ENCODE measurements around the gene DALRD3. TPM values are rescaled to one million over a fixed set of nuclear protein-coding genes. Genes with fewer than 3 reads are reported as not detected.

Gene DALRD3
- polyA plus RNA-seq, 1 experiment = 42.4 TPM

DNA sequence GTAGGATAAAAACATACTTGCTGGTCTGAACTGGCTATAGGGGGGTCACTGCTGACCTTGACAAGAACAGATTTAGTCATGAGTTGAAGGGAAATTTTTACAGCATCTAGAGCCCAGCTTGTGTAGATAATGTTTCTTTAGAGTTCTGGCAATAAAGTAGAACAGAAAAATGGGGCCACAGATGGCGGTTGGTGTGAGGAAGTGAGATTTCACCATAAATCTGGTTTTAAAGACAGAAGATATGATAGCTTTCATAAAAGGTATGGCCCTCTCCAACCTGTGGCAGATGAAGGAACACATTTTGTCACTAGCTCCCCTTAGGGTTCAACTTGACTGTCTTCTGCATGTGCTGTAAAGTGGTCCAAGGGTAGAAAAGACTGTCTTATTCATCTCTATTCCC lies 35.2 kb upstream of the DALRD3 start:
- no peaks in the 10 kb centered on the region for H3K27me3 ChIP-seq (ENCODE audit: control insufficient read depth, insufficient read depth, low read length)
- no peak overlapping the region for H3K4me3 ChIP-seq (ENCODE audit: low read depth, low read length)
- H3K9me3 ChIP-seq (ENCODE audit: control insufficient read depth, insufficient read depth, low read length) = no peaks in the 10 kb centered on the region
- ChIA-PET POLR2A (interaction anchor here (1.4 kb wide), 1 partner anchor 24 kb away, joined by 6 read pairs; the partner anchor contains the start of gene IMPDH2), CTCF (interaction anchor here (0.9 kb wide), 1 partner anchor 64 kb away, joined by 3 read pairs; no protein-coding TSS in a partner anchor)
- no peak for DNase-seq (ENCODE audit: low read depth, low spot score)
- TF ChIP-seq, protein P1, sequence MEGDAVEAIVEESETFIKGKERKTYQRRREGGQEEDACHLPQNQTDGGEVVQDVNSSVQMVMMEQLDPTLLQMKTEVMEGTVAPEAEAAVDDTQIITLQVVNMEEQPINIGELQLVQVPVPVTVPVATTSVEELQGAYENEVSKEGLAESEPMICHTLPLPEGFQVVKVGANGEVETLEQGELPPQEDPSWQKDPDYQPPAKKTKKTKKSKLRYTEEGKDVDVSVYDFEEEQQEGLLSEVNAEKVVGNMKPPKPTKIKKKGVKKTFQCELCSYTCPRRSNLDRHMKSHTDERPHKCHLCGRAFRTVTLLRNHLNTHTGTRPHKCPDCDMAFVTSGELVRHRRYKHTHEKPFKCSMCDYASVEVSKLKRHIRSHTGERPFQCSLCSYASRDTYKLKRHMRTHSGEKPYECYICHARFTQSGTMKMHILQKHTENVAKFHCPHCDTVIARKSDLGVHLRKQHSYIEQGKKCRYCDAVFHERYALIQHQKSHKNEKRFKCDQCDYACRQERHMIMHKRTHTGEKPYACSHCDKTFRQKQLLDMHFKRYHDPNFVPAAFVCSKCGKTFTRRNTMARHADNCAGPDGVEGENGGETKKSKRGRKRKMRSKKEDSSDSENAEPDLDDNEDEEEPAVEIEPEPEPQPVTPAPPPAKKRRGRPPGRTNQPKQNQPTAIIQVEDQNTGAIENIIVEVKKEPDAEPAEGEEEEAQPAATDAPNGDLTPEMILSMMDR (IDR thresholded peaks at IDR 0.05; ENCODE audit: low read depth, low read length) = no peak
- H3K27ac ChIP-seq (ENCODE audit: low read depth, low read length) = no peak overlapping the region

DNA sequence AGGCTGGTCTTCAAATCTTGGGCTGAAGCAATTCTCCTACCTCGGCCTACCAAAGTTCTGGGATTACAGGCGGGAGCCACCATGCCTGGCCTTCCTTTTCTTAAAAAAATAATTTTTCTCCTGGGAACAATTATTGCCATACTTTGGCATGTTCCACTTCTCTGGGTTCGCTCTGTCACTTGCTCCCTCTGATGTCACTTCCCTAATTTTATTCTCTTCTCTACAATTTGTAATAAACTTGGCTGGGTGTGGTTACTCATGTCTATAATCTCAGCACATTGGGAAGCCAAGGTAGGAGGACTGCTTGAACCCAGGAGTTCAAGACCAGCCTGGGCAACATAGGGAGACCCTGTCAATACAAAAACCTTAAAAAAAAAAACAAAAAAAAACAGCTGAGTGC lies 16.9 kb upstream of the DALRD3 start:
- ChIA-PET CTCF (interaction anchor here (1.2 kb wide), 1 partner anchor 13 kb away, joined by 6 read pairs; the partner anchor contains the start of gene NDUFAF3), POLR2A (no interaction called here)

DNA sequence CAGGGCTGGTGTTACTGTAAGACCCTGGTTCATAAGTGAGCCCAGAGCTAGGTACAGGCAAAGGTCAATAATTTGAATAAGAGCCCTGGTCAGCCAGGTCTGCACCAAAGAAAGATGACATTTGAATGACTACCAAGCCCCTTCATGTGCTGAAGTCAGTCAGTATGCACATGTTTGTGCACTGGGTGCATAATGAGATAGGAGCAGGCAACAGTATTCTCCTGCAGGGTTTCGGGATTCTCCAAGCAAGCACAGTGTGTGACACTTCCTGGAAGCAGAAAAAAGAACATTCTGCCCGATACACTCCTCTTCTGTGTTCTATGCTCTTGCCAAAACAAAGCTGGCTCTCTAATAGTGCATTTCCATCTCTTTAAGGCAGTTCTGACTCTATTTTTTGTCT lies 16.3 kb upstream of the DALRD3 start:
- no peaks in the 10 kb centered on the region for H3K27me3 ChIP-seq (ENCODE audit: control insufficient read depth, insufficient read depth, low read length)
- TF ChIP-seq, protein P1 (IDR thresholded peaks at IDR 0.05; ENCODE audit: low read depth, low read length) = no peak
- no peak for DNase-seq (ENCODE audit: low read depth, low spot score)
- POLR2A ChIA-PET = no interaction called here
- no peak overlapping the region for H3K27ac ChIP-seq (ENCODE audit: low read depth, low read length)
- no peaks in the 10 kb centered on the region for H3K9me3 ChIP-seq (ENCODE audit: control insufficient read depth, insufficient read depth, low read length)
- no peak overlapping the region for H3K4me3 ChIP-seq (ENCODE audit: low read depth, low read length)
- CTCF ChIA-PET = interaction anchor here (1.2 kb wide), 1 partner anchor 12 kb away, joined by 6 read pairs; the partner anchor contains the start of gene NDUFAF3

More for the DNA sequence above, 16.9 kb upstream of the DALRD3 start:
- H3K27me3 ChIP-seq (ENCODE audit: control insufficient read depth, insufficient read depth, low read length) = no peaks in the 10 kb centered on the region
- no peaks in the 10 kb centered on the region for H3K9me3 ChIP-seq (ENCODE audit: control insufficient read depth, insufficient read depth, low read length)
- no peak overlapping the region for H3K27ac ChIP-seq (ENCODE audit: low read depth, low read length)
- H3K4me3 ChIP-seq (ENCODE audit: low read depth, low read length) = no peak overlapping the region
- no peak for DNase-seq (ENCODE audit: low read depth, low spot score)
- TF ChIP-seq, protein P1 (IDR thresholded peaks at IDR 0.05; ENCODE audit: low read depth, low read length) = no peak

DNA sequence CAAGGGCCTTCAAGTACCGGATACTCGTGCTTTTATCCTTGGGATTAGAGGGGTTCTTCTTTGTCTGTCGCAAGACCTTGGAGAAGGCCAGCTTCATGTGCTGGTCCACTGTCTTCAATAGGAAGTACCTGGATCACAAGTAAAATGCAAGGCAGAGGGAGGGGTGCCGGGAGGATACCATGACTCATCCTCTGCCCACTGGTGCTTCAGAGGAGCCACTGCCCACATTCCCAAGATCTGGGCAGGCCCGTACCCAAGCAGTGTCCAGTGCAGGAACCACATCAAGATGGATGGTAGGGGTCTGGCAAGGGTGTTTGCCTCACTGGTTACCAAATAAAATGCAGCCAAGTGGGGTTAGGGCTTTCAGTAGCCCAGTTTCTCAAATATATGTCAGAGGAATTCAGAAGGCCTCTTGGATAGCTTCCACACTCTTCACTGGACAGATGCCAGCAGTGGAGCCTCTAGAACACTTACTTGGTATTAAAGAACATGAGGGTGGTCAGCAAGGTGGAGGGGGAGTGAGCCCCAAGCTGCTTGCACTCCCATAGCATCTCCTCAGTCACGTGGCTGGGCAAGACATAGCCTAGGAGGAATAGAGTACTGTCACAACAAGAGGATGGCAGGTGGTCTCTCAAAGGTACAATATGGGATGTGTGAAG lies 14.4 kb upstream of the DALRD3 start:
- TF ChIP-seq, protein P1 (IDR thresholded peaks at IDR 0.05; ENCODE audit: low read depth, low read length) = no peak
- CTCF ChIA-PET = no interaction called here
- Histone ChIP-seq H3K9me3 (ENCODE audit: control insufficient read depth, insufficient read depth, low read length) (no peaks in the 10 kb centered on the region), H3K27me3 (ENCODE audit: control insufficient read depth, insufficient read depth, low read length) (no peaks in the 10 kb centered on the region), H3K4me3 (ENCODE audit: low read depth, low read length) (no peak overlapping the region), H3K27ac (ENCODE audit: low read depth, low read length) (peak overlapping the region; percentile 21)
- POLR2A ChIA-PET = no interaction called here
- no peak for DNase-seq (ENCODE audit: low read depth, low spot score)

DNA sequence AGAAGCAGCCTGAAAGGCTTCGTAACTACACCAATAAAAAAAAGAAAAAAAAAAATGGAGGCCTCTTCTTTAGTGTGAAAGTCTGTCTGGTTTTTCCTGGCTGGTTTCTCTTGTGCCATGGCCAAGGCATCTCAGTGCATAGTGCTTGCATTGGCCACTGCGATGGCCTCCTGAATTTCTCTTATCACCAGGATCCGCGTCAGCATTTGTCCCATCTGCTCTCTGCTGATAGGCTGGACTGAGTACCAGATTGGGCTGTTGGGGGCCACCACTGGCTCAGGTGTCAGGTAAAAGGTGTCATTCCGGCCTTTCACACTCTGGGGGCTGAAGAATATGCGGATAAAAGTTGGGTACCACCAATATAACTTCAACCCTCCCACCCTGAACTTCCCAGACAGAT lies 11.9 kb upstream of the DALRD3 start:
- Histone ChIP-seq H3K4me3 (ENCODE audit: low read depth, low read length) (no peak overlapping the region), H3K27ac (ENCODE audit: low read depth, low read length) (no peak overlapping the region), H3K9me3 (ENCODE audit: control insufficient read depth, insufficient read depth, low read length) (no peaks in the 10 kb centered on the region), H3K27me3 (ENCODE audit: control insufficient read depth, insufficient read depth, low read length) (no peaks in the 10 kb centered on the region)
- ChIA-PET POLR2A (interaction anchor here (0.6 kb wide), 1 partner anchor 64 kb away, joined by 3 read pairs; no protein-coding TSS in a partner anchor), CTCF (no interaction called here)
- DNase-seq (ENCODE audit: low read depth, low spot score) = no peak
- TF ChIP-seq, protein P1 (IDR thresholded peaks at IDR 0.05; ENCODE audit: low read depth, low read length) = no peak
